Adrenal gland (tissue), 5 donors: ENCODE data around the gene METTL2A.

Source experiments
- POLR2A ChIP-seq, 2 donors: fragments of 450-650 bp; IDR thresholded peaks; one replicate each; pipeline ENCODE4 v1.6.1; 2017; ENCODE audit warnings: antibody characterized with exemption in 2 of 2, mild to moderate bottlenecking in 2 of 2, moderate library complexity in 1 of 2
- TF ChIP-seq, protein P1 (sequence below), 6 experiments: fragments of 450-650 bp in 4 of 6; fragments of 200-600 bp in 2 of 6; sonication (generic) in 1 of 6; IDR thresholded peaks; 1 replicate in 5 of 6; 2 replicates in 1 of 6; pipeline versions ENCODE4 v1.5.1 to v1.8.0; 2016 to 2021; ENCODE audit warnings: antibody characterized with exemption in 6 of 6, mild to moderate bottlenecking in 2 of 6, moderate library complexity in 1 of 6
- donor health status: DM: no; HTN: no; CAD: no.

DNA sequence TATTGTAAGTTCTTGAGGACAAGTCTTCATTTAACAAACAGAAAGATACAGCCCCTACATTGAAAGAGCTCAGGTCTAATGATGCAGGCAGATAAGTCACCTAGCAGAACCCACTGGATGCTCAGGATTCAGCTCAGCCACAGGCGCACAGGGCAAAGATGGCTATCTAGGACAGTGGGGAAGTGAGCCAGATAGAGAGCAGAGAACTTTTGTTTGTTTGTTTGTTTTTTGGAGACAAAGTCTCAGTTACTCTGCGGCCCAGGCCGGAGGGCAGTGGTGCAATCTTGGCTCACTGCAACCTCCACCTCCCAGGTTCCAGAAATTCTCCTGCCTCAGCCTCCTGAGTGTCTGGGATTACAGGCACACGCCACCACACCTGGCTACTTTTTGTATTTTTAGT, 20.4 kb downstream of the METTL2A start:
- TF ChIP-seq POLR2A (IDR thresholded peaks at IDR 0.05): no peak
- TF ChIP-seq, protein P1, sequence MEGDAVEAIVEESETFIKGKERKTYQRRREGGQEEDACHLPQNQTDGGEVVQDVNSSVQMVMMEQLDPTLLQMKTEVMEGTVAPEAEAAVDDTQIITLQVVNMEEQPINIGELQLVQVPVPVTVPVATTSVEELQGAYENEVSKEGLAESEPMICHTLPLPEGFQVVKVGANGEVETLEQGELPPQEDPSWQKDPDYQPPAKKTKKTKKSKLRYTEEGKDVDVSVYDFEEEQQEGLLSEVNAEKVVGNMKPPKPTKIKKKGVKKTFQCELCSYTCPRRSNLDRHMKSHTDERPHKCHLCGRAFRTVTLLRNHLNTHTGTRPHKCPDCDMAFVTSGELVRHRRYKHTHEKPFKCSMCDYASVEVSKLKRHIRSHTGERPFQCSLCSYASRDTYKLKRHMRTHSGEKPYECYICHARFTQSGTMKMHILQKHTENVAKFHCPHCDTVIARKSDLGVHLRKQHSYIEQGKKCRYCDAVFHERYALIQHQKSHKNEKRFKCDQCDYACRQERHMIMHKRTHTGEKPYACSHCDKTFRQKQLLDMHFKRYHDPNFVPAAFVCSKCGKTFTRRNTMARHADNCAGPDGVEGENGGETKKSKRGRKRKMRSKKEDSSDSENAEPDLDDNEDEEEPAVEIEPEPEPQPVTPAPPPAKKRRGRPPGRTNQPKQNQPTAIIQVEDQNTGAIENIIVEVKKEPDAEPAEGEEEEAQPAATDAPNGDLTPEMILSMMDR (IDR thresholded peaks at IDR 0.05): no peak
